Endothelial cell (in vitro differentiated cells): Measurements from ENCODE around the gene LNX2. TPM values are rescaled to one million over a fixed set of nuclear protein-coding genes. Genes with fewer than 3 reads are reported as not detected.

Source experiments
- DNase-seq: peaks from one replicate; pipeline ENCODE4 v3.0.0; 2021; ENCODE audit warnings: low spot score
- H3K27ac Mint-ChIP-seq: one replicate; pipeline ENCODE4 v1.8.0; 2021; ENCODE audit warnings: mixed read lengths, inconsistent platforms; ENCODE audit not compliant: unreplicated experiment
- H3K27me3 Mint-ChIP-seq: one replicate; pipeline ENCODE4 v1.8.0; 2021; ENCODE audit warnings: mild to moderate bottlenecking, moderate library complexity, mixed read lengths, inconsistent platforms; ENCODE audit not compliant: unreplicated experiment
- H3K36me3 Mint-ChIP-seq: one replicate; pipeline ENCODE4 v1.8.0; 2021; ENCODE audit warnings: mild to moderate bottlenecking, low read depth, mixed read lengths, inconsistent platforms; ENCODE audit not compliant: unreplicated experiment
- H3K4me1 Mint-ChIP-seq: one replicate; pipeline ENCODE4 v1.8.0; 2021; ENCODE audit warnings: mild to moderate bottlenecking, mixed read lengths, inconsistent platforms; ENCODE audit not compliant: unreplicated experiment
- H3K4me3 Mint-ChIP-seq: one replicate; pipeline ENCODE4 v1.8.0; 2021; ENCODE audit warnings: mild to moderate bottlenecking, mixed read lengths, inconsistent platforms; ENCODE audit not compliant: unreplicated experiment
- H3K9me3 Mint-ChIP-seq: one replicate; pipeline ENCODE4 v1.8.0; 2021; ENCODE audit warnings: mixed read lengths, inconsistent platforms; ENCODE audit not compliant: unreplicated experiment
- total RNA-seq: library from RNA; stranded (reverse); fragmentation: NEBNext Ultra II Directional; extraction: Animal tissue kit (Norgen Biotek cat#: 25700); gene quantifications from one replicate; pipeline ENCODE4 v1.2.1, GENCODE V29; 2021; ENCODE audit not compliant: unreplicated experiment
- TF ChIP-seq, protein P1 (sequence below): fragments of 200-600 bp; sonication (generic); IDR thresholded peaks from one replicate; pipeline ENCODE4 v1.5.0; 2021; ENCODE audit warnings: antibody characterized with exemption; ENCODE audit not compliant: unreplicated experiment

Gene LNX2
- total RNA-seq, 1 donor from 2014 or later, result 14.0 TPM

DNA sequence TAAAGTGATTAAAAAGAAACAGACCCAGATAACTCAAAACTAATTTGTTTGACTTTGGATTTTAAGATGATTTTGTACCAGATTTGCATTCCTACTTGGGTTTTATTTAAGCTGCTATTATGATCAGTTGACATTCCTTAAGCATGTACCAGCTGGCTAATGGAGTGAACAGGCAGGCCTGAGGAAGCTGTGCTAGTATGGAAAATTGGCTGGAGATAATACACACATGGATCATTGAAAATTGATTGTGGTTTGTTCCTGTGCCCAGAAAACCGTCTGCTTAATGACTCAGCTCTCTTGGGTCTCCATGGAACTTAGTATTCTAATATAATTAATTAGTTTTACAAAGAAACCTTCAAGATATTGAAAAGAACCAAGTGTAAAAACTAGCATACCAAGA is 24.0 kb upstream of the LNX2 start:
- Mint-ChIP-seq H3K27ac (no peak overlapping the region), H3K4me3 (no peak overlapping the region), H3K36me3 (peaks cover 12% of the 10 kb centered on the region), H3K4me1 (peaks cover 15% of the 10 kb centered on the region), H3K27me3 (no peaks in the 10 kb centered on the region), H3K9me3 (no peaks in the 10 kb centered on the region)
- TF ChIP-seq, protein P1, sequence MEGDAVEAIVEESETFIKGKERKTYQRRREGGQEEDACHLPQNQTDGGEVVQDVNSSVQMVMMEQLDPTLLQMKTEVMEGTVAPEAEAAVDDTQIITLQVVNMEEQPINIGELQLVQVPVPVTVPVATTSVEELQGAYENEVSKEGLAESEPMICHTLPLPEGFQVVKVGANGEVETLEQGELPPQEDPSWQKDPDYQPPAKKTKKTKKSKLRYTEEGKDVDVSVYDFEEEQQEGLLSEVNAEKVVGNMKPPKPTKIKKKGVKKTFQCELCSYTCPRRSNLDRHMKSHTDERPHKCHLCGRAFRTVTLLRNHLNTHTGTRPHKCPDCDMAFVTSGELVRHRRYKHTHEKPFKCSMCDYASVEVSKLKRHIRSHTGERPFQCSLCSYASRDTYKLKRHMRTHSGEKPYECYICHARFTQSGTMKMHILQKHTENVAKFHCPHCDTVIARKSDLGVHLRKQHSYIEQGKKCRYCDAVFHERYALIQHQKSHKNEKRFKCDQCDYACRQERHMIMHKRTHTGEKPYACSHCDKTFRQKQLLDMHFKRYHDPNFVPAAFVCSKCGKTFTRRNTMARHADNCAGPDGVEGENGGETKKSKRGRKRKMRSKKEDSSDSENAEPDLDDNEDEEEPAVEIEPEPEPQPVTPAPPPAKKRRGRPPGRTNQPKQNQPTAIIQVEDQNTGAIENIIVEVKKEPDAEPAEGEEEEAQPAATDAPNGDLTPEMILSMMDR, result no peak
- no peak for DNase-seq

DNA sequence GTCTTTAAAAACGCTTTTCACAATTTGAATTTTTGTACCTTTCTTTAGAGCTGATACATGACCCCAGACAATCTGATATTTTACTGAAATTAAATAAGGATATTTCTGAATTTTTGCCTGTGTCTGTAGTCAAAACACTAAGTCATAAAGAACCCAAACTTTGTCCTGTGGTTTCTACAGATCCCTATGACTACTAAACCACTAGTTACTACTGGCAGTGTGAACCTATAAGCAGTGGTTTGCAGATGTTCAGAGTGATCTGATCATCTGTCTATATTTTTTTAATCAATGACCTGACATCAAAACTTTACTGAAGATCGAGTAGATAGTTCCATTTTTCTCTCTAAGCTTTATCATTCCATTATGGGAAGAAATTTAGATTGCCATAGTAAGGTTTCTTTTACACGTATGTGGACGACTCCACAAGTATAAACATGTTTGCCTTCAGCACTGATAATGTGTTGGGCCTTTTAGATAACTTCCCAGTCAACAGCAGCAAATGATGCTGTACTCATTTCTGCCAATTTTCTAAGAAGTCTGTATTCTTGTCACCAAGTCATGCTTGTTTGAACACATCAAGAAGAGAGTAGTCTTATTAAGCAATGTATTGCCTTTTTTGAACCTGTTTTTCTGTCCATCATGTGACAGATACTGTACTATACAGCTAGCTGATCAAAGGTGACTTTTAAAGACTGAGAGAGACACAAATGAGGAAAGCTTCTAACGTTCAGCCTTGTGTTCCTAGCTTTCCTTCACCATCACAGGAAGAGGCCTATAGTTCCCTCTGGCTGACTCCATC is 23.2 kb upstream of the LNX2 start:
- Mint-ChIP-seq H3K36me3 (peaks cover 5% of the 10 kb centered on the region), H3K27me3 (no peaks in the 10 kb centered on the region), H3K4me1 (peaks cover 20% of the 10 kb centered on the region), H3K27ac (no peak overlapping the region), H3K9me3 (no peaks in the 10 kb centered on the region), H3K4me3 (no peak overlapping the region)
- no peak for DNase-seq
- TF ChIP-seq, protein P1, result no peak

DNA sequence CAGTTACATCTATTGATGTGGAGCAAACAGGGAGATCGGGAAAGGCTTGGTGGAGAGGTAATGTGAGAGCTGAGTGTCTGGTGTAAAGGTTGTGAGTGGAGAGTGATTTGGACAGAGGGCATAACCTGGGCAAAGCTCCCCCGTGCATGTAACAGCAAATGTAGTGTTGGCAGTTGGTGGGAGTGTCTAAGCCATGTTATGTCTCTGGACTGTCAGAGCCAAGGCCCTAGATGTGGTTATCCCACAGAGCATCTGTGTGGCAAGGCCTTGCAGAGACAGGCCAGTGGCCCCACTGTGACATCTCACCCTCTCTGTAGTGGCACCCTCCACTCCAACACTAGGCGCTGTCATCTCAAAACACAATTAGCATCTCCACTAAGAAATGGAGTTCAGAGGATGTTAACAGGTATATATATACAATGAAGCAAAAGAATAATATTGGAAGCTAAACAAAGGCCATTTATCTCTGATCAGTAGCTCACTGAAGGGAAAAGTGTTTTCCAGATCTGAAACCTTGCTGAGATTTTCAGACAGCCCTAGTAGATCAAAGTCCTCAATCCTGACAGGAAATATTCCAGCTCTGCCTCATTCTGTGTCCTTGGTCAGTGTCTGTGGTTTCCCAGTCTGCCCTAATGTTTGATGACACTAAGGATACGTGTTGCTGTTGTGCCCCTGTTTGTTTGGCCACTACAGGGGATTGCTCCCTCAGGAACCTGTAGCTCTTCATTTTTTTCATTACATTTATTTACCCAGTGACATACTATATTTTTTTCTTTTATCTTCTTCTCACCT is 21.6 kb upstream of the LNX2 start:
- no peaks in the 10 kb centered on the region for H3K27me3 Mint-ChIP-seq
- peaks cover 29% of the 10 kb centered on the region for H3K4me1 Mint-ChIP-seq

DNA sequence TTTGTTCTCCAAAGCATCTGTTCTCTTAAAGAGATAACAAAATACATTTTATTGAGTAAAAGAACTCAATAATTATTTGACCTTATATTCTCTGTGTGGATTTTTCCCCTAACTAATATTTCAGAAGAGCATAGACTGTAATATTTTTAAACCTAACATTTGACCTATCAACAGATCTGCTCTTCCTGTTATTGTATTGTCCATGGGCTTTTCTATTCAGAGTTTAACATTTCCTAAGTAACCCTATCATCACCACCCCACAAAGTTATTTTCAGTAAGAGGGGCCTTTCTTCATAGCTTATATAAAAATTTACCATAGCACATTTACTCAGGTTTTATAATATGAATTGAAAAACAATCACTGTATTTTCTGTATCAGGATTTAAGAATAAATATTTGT is 18.9 kb upstream of the LNX2 start:
- Mint-ChIP-seq H3K27me3 (no peaks in the 10 kb centered on the region), H3K36me3 (no peaks in the 10 kb centered on the region), H3K27ac (peak overlapping the region; percentile 80), H3K9me3 (no peaks in the 10 kb centered on the region), H3K4me1 (peaks cover 35% of the 10 kb centered on the region), H3K4me3 (no peak overlapping the region)
- DNase-seq, result no peak
- TF ChIP-seq, protein P1, result no peak

More for the DNA sequence above, 21.6 kb upstream of the LNX2 start:
- DNase-seq, result no peak
- Mint-ChIP-seq H3K36me3 (no peaks in the 10 kb centered on the region), H3K9me3 (no peaks in the 10 kb centered on the region), H3K4me3 (no peak overlapping the region), H3K27ac (no peak overlapping the region)
- TF ChIP-seq, protein P1, result no peak

DNA sequence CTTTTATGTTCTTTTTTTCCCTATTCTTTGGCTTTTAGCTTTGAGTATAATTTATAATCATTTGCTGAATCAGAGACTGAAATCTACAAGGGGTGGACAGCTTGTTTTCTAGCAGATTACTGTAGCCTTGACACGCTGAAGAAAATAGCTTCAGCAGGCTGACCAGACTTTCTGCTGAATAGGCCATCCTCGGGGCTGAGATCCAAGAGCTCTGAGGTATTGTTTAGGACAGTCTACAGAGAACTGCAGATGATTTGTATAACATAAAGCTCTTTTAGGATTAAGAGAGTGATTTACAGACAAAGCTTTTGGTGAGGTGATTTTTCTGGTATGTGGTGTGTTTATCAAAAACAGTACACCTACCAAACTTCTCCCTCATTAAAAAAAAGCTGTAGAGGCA is 18.2 kb upstream of the LNX2 start:
- no peak for DNase-seq
- Mint-ChIP-seq H3K4me3 (no peak overlapping the region), H3K27ac (no peak overlapping the region), H3K9me3 (no peaks in the 10 kb centered on the region), H3K36me3 (no peaks in the 10 kb centered on the region), H3K27me3 (no peaks in the 10 kb centered on the region), H3K4me1 (peaks cover 39% of the 10 kb centered on the region)
- TF ChIP-seq, protein P1, result no peak
